COR-L47 (cell line): ENCODE measurements around the gene SSBP3.

Experiments
- DNase-seq: peaks from one replicate; lab custom pipeline; 2025; lab: John Stamatoyannopoulos, UW

The SSBP3 gene

DNA sequence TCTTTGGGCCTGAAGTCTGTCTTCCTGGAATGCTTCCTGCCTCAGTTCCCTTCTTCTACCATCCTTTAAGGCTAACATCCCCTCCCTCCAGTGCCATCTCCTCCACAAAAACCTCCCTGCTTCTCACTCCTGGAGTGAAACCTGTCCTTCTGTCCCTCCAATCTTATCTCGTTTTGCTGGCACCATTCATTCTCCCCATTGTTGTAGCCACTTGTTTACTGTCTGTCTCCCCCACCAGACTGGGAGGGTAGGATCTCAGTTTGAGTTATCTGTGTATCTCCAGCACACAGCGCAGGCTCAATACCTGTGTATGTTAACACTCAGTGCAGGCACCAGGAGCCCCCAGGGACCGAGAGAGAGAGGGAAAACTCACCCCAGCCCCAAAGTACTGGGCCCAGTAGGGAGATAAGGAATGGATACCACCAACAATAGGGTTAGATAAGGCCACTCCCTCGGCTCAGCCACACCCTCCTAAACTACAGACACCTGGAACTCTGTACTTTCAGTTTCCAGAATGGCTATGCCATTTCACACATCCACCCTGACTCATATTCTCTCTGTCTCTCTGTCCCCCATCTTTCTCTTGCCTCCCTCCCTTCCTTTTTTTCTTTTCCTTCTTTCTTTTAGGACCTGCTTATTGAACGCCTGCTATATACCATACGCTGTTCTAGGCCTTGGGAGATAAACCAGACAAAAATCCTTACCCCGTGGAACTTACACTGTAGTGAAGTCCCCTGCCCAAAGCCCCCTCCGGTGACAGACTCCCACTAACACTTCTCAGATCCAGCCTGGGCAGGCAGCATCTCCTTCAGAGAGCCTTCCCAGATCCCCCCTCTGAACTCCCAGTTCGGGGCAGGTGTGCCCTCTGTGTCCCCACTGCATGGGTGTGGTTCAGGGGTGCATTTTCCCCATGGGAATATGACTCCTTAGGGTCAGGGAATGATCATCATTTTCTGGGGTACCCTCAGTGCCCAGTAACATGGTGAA, 3.3 kb upstream of the SSBP3 start:
- DNase-seq, result no peak

DNA sequence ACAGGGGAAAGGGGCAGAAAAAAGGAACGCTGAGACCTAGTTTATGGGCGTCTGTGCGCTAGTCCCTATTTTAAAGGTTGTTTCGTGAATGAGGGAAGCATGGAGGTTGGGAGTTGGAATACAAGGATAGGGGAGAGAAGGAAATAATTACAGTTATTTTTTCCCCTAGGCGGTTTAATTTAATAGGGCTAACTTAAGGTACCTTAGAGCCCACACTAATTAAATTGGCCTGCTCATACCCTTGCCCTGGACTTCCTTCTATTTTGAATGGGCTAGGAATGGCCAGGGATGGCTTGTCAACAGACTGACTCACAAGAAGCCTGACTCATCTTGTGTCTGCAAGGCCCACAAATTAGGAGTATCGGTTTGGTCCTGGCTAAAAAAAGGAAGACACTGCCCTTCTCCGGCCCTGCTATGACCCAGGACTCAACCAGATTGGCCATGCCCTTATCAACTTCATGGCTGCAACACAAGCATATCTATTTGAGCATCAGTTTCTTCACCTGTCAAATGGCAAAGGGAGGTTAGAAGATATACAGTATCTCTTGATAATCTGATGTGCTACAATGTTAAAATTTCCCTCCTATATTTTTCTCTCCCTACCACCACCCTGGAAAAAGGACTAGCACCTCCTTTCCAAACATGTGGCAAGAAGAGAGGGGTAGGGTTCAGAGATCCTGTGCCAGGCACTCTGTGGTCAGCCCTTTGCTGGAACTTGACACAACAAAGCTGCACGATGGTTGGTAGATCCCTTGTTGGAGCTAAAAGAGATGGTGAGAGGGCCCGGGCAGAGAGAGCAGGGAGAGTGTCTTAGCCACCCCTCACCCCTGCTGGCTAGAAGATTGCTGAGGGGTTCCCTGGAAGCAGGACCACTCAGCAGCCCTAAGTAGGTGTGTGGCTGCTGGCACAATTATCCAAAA, 2.2 kb upstream of the SSBP3 start:
- no peak for DNase-seq

DNA sequence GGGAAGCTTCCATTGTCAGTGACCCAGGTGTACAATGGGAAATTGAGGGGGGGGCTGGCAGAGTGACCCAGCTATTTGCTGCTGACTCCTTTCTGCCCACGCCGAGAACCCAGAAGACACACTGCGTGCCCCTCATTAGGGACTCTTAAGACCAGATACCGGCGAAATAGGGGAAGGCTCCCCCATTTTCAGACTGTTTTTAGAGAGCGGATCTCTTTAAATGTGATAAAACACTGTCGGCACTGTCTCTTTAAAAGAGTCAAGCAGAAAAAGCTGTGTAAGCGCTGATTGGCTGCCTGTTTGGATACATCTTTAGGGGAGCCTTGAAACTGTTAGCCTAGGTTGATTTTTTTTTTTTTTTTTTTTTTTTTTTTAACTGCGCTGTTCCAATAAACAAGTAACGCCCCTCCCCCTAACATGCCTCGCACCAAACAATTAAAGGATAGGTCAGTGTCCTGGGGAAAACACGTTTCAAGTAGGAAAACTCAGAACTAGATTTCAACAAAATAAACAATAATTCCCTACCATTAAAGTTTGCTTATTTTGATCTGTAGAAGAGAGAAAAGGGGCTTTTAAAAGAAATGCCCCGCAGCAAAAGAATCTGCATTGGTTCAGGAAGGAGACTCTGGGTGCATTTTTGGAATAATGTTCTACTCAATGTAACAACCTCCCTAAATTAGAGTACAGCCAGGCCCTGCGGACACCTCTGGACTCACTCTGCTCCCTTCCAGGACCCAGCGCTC, 1.4 kb upstream of the SSBP3 start:
- DNase-seq, result peak; percentile 92

DNA sequence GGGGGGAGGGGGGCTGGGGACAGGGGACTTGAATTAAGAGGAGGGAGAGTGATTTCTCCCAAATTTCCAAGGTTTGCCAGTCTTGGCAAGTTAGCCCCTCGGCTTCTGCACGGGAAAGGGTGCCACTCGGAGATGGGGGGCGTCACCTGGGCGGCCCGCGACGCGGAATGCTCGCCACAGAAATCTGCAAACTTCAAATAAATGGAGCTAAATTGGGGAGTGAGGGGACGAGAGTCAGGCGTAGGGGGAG, 885 bp upstream of the SSBP3 start:
- DNase-seq, result no peak

DNA sequence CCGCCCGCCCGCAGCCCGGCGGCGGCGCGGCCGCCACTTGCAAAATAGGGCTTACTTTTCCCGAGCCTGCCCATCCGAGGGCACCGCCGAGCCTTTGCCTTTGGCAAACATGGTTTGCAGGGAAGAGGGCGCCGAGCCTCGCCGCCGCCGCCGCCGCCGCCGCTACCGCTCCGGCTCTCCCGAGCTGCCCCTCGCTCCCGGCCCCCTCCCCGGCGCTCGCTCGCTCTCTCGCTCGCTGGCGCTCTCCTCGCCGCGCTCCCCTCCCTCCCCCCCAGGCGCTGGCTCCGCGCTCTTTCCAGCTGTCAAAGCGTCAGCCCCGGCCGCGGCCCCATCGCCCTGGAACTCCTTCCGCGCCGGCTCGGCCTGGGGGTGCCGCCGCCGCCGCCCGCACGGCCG, 298 bp downstream of the SSBP3 start:
- DNase-seq, result no peak

DNA sequence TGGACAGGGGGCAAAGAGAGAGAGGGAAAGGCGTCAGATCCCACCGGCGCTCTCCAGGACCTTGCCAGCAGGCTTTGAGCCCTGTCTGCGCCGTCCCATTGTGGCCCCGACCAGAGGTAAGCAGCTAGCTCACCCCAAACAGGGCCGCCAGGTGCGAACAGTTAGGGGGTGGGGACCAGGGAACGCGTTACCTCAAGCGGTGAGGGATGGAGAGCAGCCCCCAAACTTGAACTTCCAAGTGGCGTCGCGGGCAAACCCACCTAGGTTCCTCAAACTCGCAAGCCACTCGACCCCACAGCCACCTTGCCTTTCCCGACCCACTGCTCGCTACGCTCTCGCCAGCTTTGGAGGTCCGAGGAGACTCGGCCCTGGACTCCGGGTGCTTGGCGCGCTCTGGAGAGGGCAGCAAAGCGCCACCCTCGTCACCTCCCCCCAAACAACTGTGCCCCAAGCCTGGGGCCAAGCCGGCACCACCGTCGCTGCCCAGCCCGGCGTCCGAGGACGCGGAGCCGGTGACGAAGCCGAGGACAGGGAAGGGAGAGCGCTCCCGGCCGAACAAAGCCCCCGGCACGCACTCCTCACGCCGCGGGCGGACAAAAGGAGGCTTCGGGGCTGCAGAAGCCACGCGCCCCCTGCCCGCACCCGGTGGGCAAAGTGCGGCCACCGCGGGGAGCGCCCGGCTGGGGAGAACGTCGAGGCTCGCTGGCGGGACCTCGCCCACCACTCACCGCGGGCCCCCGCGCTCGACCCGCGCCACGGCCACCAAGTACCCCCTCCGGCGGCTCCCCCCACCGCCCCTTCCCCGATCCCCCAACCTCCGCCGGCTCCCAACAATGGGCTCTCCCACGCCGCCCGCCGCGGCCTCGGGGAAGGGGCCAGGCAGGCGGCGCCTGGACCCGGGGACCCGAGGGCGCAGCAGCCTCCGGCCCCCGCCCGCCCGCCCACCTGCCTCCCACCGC, 976 bp downstream of the SSBP3 start:
- peak; percentile 9 for DNase-seq

DNA sequence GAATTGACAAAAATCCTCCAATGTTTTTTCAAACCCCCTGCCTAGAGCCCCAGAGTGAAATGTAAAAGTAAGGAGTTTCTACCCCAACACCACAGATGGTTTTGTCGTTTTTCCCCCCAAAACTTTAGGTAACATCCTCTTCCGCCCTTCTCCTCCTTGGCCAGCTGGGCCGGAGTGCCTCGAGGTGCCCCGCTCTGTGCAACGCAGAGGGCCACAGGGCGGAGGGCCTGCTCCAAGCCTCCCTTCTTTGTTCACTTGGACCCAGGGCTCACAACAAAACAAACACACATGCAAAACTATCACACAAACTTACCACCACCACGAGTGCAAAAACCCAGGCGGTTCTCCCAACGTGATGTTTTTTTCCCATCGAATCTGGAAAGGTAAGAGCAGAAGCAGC, 1.9 kb downstream of the SSBP3 start:
- no peak for DNase-seq

DNA sequence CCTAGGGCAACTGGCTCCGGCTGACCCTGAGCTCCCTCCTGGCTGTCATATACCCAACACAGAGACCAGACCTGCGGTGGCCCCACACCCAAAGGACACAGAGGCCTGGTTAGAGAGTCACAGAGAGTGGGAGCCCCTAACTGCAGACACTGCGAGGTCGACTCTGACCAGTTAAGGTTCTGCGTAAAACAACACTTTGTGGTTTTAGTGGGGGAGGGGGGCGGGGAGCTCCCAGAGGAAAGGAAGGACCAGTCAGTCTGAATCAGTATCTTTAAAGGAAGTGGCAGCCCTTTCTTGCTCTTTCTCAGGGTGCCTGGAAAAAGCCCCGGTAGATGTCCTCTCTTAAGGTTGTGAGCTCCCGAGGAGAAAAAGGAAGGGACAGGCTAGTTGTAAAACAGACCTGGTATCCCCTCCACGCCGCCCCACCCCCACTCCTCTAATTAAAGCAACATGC, 2.4 kb downstream of the SSBP3 start:
- DNase-seq, result no peak

DNA sequence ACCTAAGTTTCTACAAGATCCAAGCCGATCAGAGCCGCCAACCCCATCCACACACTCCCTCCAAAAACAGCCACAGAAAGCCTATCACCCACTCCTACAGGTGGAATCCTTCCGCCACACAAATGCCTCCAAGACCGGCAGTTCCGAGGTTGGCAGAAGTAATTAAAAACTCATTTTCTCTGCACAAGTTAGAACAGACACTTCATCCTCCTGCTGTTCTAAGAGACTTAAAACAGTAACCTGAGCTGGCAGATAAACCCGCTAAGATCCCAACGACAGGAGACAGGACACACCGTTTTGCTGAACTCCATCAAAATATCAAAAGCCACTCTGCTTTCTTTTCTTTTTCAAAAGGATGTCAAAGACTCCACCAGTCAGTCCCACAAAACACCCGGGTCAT, 2.8 kb downstream of the SSBP3 start:
- DNase-seq, result no peak

DNA sequence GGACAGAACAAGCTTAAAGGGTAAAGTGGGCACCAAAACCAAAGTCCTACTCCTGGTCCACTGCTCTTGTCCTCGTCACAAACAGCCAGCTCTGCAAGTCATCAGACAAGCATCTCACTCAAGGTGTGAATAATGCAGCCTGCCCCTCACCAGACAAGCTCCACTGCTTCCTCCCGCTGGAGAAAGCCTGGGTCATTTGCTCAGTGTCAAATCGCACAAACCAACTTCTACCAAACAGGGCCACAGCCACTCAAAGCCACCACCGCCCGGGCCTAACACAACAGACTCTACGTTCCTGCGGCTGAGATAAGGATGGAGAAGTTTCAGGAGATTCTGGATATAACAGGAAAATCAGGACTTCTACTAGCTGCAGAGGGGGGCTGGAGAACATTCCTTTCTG, 3.3 kb downstream of the SSBP3 start:
- DNase-seq, result no peak

DNA sequence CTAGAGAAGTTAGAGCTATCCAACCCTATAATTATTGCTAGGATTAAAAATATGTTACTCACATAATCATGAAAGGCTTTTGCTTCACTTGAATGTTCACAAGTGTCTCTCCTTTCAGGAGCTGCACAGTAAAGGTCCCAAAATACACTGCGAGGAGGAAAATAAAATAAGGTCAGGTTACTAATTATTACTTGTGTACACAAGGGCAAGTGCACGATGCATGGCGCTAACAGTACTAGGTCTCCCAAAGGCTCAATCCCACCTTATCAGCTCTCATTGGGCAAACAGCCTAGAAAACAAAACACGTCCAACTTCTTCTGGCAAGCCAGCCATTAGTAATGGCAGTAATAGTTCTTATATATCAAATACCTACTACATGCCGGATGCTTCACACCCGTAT, 4.4 kb downstream of the SSBP3 start:
- DNase-seq, result peak; percentile 44

DNA sequence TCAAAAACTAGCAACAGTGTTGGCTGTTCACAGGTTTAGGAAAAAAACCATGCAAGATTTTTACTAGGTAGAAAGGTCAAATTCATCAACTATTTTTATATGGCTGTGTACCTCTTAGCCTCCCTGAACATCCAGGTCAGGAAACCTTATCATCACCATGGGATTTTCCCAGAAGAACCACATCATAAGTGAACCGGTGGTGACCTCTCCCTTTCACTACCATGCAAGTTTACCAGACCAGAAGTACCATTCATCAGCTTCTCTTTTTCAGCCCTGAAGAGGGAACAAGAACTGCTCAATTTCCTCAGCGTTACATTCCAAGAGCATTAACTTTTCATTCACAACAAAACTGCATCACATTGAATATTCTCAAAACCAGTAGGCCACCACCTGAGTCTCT, 5.9 kb downstream of the SSBP3 start:
- no peak for DNase-seq

DNA sequence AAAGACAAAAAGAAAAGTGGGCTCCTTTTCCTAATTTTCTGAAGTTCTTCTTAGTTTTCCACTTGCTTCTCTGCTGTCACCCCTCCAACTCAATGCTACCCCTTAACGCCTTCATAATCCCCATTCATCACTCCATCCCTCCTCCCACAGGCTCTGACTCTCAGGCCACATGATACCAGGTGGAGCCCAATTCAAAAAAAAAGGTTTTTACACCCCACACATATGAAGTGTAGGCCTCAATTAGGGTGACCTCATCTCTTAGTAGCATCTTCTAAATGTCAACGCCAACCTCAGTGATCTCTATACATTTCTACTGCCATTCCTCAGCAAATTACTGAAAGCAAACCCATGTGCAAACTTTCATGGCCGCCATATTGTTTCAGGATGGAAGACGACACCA, 6.4 kb downstream of the SSBP3 start:
- no peak for DNase-seq

DNA sequence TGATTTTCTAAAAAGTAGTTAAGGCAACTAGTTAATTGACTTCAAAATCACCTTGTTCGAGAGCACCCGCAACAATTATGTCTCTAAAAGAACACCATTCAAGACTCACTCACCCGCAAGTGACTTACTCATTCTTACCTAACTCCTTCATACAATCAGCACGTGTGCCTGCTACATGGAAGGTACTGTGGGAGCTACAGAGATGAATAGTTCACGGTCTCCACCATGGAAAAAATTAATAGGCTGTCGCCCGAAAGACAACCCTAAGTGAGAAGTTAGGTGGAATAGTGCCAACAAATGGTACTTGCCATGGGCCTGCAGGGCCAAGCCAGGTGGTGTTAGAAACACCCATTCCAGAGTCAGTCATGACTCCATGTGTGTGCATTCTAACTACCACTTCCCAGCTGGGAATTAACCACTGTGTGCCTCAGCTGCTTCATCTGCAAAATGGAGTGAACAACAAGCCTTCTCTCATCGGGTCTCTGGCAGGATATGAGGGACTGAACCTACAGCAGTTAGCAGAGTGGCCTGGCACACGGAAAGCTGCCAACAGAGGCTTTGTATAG, 7.1 kb downstream of the SSBP3 start:
- no peak for DNase-seq

DNA sequence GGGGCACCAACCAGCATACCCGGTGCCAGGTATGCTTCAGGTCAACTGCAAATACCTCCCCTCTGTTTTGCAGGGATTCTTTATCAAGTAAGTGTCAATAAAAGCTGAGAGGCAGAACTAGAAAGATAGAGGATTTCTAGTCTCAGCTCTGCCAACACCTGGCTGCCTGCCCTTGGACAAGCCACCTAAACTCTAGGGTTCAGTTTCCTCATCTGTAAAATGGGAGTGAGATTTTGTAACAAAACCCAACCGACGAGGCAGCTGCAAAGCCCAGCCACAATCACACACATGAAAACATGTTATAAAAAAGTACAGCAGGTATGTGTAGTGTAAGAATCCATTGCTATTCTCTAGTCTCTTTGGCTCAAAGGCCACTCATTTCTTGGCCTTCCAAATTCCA, 8.2 kb downstream of the SSBP3 start:
- DNase-seq, result no peak

DNA sequence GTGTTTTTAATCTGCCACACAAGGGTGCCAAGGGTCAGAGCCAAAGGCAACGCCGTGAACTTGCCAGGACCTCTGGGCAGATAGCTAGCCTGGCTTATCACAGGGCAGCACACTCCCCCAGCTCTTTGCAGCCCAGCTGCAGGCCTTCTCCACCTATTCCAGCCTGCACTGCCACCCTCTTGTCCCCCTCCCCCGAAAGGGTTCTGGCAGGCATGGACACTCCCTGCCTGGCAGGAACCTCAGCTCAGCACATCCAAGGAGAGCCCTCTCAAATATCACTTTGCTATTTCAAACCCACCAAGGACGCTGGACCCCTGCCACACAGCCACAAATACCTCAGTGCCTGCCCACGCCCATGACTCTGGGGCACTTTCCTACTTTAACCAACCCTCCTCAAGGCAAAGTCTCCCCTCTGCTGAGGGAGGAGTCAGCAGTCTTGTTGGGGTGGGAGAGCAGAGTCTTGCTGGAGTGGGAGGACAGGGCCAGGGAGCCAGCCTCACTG, 9.1 kb downstream of the SSBP3 start:
- DNase-seq, result no peak

DNA sequence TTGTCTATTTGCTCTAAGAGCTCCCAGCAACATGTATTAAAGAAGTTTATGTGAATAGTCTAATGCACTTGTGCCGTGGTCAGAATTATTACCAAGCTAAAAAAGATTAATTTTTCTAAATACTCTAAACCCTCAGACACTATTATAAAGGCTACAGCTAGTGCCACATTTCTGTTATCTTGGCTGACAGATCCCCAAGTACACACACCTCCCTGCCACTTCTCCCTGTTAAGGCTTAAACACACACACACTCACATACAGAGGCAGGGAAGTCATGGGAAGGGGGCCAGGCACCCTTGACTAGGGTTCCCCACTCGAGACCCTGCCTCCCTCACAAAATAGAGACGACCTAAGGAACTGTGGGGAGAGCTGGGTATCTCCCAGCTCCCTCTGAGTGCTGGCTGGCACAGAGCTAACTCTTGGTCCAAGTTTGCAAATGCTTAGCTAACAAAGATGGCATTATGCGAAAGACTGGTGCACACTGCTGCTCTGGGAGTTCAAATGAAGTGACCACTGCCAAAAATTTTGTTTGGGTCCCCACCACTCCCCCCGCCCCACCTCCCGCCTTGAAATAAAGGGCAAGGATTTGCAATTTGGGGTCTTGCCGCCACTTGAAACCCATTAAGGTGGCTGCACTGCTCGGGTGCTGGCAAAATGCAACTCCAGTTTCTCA, 9.8 kb downstream of the SSBP3 start:
- DNase-seq, result no peak

DNA sequence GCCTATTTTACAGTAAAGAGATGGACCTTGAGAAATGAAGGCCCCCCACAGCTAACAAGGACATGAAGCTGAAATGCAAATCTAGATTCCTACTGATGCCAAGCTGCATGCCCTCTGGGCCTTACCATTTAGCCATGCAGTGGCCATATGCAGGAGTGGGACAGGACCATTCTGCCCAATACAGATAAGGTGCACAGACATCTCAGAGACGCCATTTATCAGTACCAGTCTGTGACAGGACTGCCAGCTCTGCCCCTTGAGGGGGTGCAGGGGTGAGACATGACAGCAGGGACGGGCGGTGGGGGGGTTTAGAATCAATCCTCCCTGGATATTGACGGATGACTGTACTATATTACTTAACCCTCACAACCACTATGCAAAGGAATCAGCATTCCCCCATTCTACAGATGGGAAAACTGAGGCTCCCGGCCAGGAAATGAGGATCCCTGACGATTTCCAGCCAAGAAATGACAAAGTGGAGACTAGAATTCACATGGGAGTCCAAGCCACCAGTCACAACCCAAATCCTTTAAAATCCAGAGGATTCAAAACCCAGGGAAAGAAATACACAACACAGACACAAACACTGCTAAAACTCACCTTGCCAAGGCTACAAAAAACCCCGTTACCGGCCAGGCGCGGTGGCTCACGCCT, 10.8 kb downstream of the SSBP3 start:
- DNase-seq, result no peak

DNA sequence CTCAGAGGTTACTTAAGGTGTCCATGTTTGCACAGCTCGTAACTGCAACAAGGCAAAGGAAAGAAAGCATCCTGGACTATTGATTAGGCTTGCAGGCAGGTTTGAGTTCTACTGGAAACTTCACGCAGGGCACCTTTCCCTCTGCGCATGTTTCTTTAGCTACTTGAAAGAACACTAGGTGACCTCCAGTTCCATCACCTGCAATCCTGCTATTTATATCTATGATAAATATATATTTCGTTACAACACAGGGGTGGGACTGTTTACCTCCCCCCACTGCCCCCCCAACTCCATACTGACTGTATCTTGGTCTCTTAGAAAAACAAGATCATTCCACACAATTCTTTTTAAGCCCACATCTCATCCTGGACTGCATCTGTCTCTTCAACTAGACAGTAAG, 12.1 kb downstream of the SSBP3 start:
- no peak for DNase-seq

DNA sequence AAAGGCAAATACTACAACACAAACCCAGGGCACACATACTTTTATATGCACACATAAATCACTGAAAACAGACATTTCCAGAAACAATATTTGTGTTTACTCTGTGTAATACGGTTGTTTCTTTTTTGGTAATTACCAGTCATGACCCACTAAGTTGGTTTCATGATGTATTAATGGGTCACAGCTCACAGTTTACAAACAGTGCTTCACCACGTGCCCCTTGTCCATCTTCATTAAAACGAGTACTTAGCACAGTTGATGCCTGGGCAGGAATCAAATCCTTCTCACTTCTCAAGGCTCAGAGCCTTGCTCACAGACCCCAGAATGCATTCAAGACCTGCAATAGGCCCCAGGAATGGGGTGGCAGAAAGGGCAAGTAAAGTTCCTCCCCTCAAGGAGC, 13.8 kb downstream of the SSBP3 start:
- no peak for DNase-seq
